ENCODE data around the gene IRF4. TPM values are rescaled to one million over a fixed set of nuclear protein-coding genes. Genes with fewer than 3 reads are reported as not detected.

The IRF4 gene
- total and polyA plus RNA-seq, 2 donors (not counting 3 experiments of a cell fraction or from before 2014, with no cell fraction given), result not detected

DNA sequence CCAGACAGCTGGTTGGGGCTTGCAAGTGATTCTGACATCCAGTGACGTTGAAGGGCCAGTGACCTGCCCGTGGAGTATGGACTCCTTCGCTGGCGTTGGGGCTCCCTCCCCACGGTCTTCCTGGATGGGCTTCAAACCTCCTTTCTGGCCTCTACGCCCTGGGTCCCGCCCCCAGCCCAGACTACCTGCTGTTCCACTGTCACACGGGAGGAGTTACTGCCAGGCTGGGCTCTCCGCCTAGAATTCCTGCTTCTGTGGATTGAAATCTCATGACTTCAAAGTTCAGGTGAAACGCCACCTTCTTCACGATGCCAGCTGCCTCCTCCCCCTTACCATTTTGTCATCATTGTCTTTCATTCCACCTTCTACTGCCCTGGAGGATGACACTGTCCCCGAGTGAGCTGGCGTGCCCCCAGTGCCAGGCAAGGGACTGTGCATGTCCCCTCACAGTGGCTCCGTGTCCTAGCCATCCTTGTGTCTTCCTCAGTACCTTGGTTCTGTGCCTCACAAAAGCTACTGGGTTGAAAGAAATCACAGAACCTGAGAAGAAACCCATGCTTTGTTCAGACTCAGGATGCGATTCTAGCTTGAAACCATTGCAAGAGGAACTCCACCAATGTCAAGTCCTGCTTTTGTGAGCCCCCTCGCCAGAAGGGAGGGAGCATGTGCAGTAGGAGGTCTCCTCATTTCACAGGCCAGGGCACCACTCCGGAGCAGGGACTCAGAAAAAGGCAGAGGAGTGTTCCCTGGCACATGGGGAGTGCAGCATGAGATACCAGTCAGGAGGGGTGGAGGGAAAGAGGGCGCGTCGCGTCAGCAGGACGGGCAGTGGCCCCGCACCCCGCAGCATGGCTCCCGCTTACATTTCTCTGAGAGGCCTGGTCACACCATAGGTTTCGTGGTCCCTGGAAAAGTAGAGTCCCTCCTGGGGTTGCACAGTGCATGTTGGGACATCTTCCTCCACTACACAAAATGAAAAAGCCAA, 11.0 kb upstream of the IRF4 start:
- TF ChIP-seq POLR2AphosphoS5 (IDR thresholded peaks at IDR 0.05; ENCODE audit: insufficient read depth, low read depth, low read length) (no peak), EZH2 (IDR thresholded peaks at IDR 0.05; ENCODE audit: borderline replicate concordance, low read depth, low read length, severe bottlenecking) (no peak), GATA2 (IDR thresholded peaks at IDR 0.05; ENCODE audit: insufficient read depth, insufficient read length, low read depth, low read length) (no peak), FOS (IDR thresholded peaks at IDR 0.05; ENCODE audit: borderline replicate concordance, insufficient read depth, low read length) (no peak), JUN (IDR thresholded peaks at IDR 0.05; ENCODE audit: borderline replicate concordance, insufficient read depth, insufficient read length, low read depth) (no peak), POLR2A (IDR thresholded peaks at IDR 0.05; ENCODE audit: low read depth, low read length) (no peak), MYC (IDR thresholded peaks at IDR 0.05; ENCODE audit: low read depth, low read length) (no peak), MAX (IDR thresholded peaks at IDR 0.05; ENCODE audit: insufficient read depth, insufficient read length) (no peak)
- Histone ChIP-seq H3K27ac (ENCODE audit: insufficient read depth, low read depth, low read length) (no peak overlapping the region), H3K4me3 (replicated peaks in 1 of 3; ENCODE audit: insufficient read depth in 1 of 3, low read depth in 1 of 3, low read length in 3 of 3) (no peak overlapping the region), H3K9me1 (replicated peaks; ENCODE audit: control insufficient read depth, extremely low read depth, insufficient read depth, low read length) (no peaks in the 10 kb centered on the region), H3K9me3 (replicated peaks; ENCODE audit: control insufficient read depth, insufficient read depth, low read length) (peaks cover 2% of the 10 kb centered on the region), H3K36me3 (ENCODE audit: control insufficient read depth in 2 of 2, extremely low read depth in 1 of 2, insufficient read depth in 2 of 2, low read length in 2 of 2) (no peaks in the 10 kb centered on the region), H3K27me3 (ENCODE audit: control insufficient read depth in 2 of 2, insufficient read depth in 2 of 2, low read length in 2 of 2) (no peaks in the 10 kb centered on the region), H2AFZ (ENCODE audit: low read depth, low read length) (no peak overlapping the region), H3K4me2 (ENCODE audit: insufficient read depth, low read length) (no peak overlapping the region), H3K9ac (replicated peaks; ENCODE audit: extremely low read depth, insufficient read depth, low read length) (no peak overlapping the region), H3K79me2 (ENCODE audit: control insufficient read depth, insufficient read depth, low read length) (no peaks in the 10 kb centered on the region), H4K20me1 (replicated peaks; ENCODE audit: control insufficient read depth, extremely low read depth, insufficient read depth, low read length) (no peaks in the 10 kb centered on the region), H3K4me1 (ENCODE audit: control insufficient read depth, extremely low read depth, insufficient read depth, low read length) (no peaks in the 10 kb centered on the region)
- dilution Hi-C loops (cut with MboI; ENCODE audit: extremely low pct_ligation_motif_present, low sequenced_read_pairs), result no loop called here
- POLR2A ChIA-PET, result no interaction called here
- no peak for FAIRE-seq
- no peak for DNase-seq (ENCODE audit: low read depth, low spot score)
- no TSS peak for BruUV-seq (replicated peaks)
- CTCF ChIA-PET, result no interaction called here
- intact Hi-C loops (cut with micrococcal nuclease), result no loop called here
